Measurements from ENCODE around the gene NINJ2.

DNA sequence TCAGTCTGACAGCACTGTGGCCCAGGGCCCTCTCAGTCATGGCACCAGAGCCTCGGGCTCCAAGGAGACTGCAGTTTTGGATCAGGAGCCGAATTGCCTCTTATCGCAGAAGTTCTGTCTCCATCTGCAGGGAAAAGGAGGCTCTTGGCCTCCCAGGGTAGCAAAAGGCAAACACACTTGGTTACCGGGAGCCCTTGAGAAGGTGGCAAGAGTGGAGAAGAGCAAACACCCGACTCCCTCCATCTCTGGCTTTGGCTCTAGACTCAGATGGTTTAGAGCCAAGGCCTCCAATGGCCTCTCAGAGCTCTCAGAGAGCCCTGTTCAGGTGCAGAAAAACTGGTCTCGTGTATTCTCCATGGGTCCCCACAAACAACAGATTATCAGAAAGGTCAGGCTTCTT, 44.6 kb downstream of the NINJ2 start:
- TF ChIP-seq, protein P1, sequence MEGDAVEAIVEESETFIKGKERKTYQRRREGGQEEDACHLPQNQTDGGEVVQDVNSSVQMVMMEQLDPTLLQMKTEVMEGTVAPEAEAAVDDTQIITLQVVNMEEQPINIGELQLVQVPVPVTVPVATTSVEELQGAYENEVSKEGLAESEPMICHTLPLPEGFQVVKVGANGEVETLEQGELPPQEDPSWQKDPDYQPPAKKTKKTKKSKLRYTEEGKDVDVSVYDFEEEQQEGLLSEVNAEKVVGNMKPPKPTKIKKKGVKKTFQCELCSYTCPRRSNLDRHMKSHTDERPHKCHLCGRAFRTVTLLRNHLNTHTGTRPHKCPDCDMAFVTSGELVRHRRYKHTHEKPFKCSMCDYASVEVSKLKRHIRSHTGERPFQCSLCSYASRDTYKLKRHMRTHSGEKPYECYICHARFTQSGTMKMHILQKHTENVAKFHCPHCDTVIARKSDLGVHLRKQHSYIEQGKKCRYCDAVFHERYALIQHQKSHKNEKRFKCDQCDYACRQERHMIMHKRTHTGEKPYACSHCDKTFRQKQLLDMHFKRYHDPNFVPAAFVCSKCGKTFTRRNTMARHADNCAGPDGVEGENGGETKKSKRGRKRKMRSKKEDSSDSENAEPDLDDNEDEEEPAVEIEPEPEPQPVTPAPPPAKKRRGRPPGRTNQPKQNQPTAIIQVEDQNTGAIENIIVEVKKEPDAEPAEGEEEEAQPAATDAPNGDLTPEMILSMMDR (IDR thresholded peaks at IDR 0.05), result no peak
- no peak for TF ChIP-seq EP300 (IDR thresholded peaks at IDR 0.05; ENCODE audit: low read depth)
- no peak for TF ChIP-seq POLR2A (IDR thresholded peaks at IDR 0.05)
- TF ChIP-seq POLR2AphosphoS5 (IDR thresholded peaks at IDR 0.05), result no peak
